GM23338 (cell line): ENCODE results near the gene FOXB2. TPM values are rescaled to one million over a fixed set of nuclear protein-coding genes. Genes with fewer than 3 reads are reported as not detected.

ENCODE experiments used
- ATAC-seq: fragments of 200-7000 bp; cut with Tn5 transposase; 3 replicates; pipeline ENCODE4 v1.9.1; 2020
- DNase-seq: peaks from one replicate; pipeline ENCODE4 v3.0.0-alpha.2; 2015; ENCODE audit warnings: low spot score
- H2AFZ ChIP-seq: fragments of 200-600 bp; sonication (generic); 2 replicates; pipeline ENCODE4 v1.8.0; 2016; ENCODE audit warnings: antibody characterized with exemption, mild to moderate bottlenecking, moderate library complexity
- H3F3A ChIP-seq: fragments of 200-600 bp; sonication (generic); replicated peaks from 2 replicates; pipeline ENCODE4 v1.8.0; 2017; ENCODE audit warnings: antibody characterized with exemption, mixed run types, low read depth
- H3K27ac ChIP-seq: fragments of 200-600 bp; sonication (generic); 2 replicates; pipeline ENCODE4 v1.6.1; 2016; ENCODE audit warnings: low read depth
- H3K27me3 ChIP-seq: fragments of 200-600 bp; sonication (generic); 2 replicates; pipeline ENCODE4 v1.8.0; 2016; ENCODE audit warnings: mild to moderate bottlenecking, mixed run types, moderate library complexity; ENCODE audit not compliant: insufficient read depth
- H3K36me3 ChIP-seq: fragments of 200-600 bp; sonication (generic); 2 replicates; pipeline ENCODE4 v1.8.0; 2016; ENCODE audit warnings: mild to moderate bottlenecking; ENCODE audit not compliant: insufficient read depth
- H3K4me1 ChIP-seq: fragments of 200-600 bp; sonication (generic); 2 replicates; pipeline ENCODE4 v1.8.0; 2016; ENCODE audit warnings: mild to moderate bottlenecking, moderate library complexity; ENCODE audit not compliant: insufficient read depth
- H3K4me2 ChIP-seq: fragments of 200-600 bp; sonication (generic); 2 replicates; pipeline ENCODE4 v1.7.1; 2017; ENCODE audit warnings: mixed run types
- H3K4me3 ChIP-seq: fragments of 200-600 bp; sonication (generic); 2 replicates; pipeline ENCODE4 v1.6.1; 2016; ENCODE audit warnings: mixed run types
- H3K79me2 ChIP-seq: fragments of 200-600 bp; sonication (generic); replicated peaks from 2 replicates; pipeline ENCODE4 v1.8.0; 2017; ENCODE audit warnings: mild to moderate bottlenecking; ENCODE audit not compliant: insufficient read depth
- H3K9me2 ChIP-seq: fragments of 200-600 bp; sonication (generic); 2 replicates; pipeline ENCODE4 v1.8.0; 2017; ENCODE audit not compliant: insufficient read depth
- H4K20me1 ChIP-seq: fragments of 200-600 bp; sonication (generic); replicated peaks from 2 replicates; pipeline ENCODE4 v1.8.0; 2017; ENCODE audit warnings: mild to moderate bottlenecking; ENCODE audit not compliant: insufficient read depth
- H3K27ac Mint-ChIP-seq: 2 replicates; pipeline ENCODE4 v1.8.0; 2020; ENCODE audit warnings: inconsistent platforms, mild to moderate bottlenecking, moderate library complexity, mixed read lengths
- H3K27me3 Mint-ChIP-seq: 3 replicates; pipeline ENCODE4 v1.8.0; 2022; ENCODE audit warnings: low read depth, mild to moderate bottlenecking, moderate library complexity, mixed read lengths, inconsistent platforms; ENCODE audit not compliant: insufficient read depth, poor library complexity
- H3K36me3 Mint-ChIP-seq: 3 replicates; pipeline ENCODE4 v1.8.0; 2021; ENCODE audit warnings: low read depth, mild to moderate bottlenecking, inconsistent platforms, moderate library complexity, mixed read lengths
- H3K4me1 Mint-ChIP-seq: 3 replicates; pipeline ENCODE4 v1.8.0; 2020; ENCODE audit warnings: mild to moderate bottlenecking, inconsistent platforms, mixed read lengths
- H3K4me3 Mint-ChIP-seq: 3 replicates; pipeline ENCODE4 v1.8.0; 2021; ENCODE audit warnings: moderate library complexity, mild to moderate bottlenecking, inconsistent platforms, mixed read lengths
- H3K9me3 Mint-ChIP-seq: 3 replicates; pipeline ENCODE4 v1.8.0; 2020; ENCODE audit warnings: moderate library complexity, mild to moderate bottlenecking, inconsistent platforms, mixed read lengths
- CREB1 ChIP-seq: fragments of 250-450 bp; sonication (Bioruptor Pico); IDR thresholded peaks from 2 replicates; pipeline ENCODE4 v1.5.0; 2020; ENCODE audit warnings: low read depth, mild to moderate bottlenecking, moderate library complexity
- ETS1 ChIP-seq: IDR thresholded peaks from 2 replicates; pipeline ENCODE4 v1.6.1; 2016; ENCODE audit warnings: antibody characterized with exemption
- EZH2 ChIP-seq: fragments of 200-600 bp; sonication (generic); IDR thresholded peaks from one replicate; pipeline ENCODE4 v1.8.0; 2017; ENCODE audit warnings: antibody characterized with exemption, mild to moderate bottlenecking, low read depth; ENCODE audit not compliant: unreplicated experiment
- EZH2phosphoT487 ChIP-seq: fragments of 200-600 bp; sonication (generic); IDR thresholded peaks from one replicate; pipeline ENCODE4 v1.8.1; 2018; ENCODE audit warnings: antibody characterized with exemption; ENCODE audit not compliant: unreplicated experiment
- JUNB ChIP-seq: IDR thresholded peaks from one replicate; pipeline ENCODE4 v1.6.1; 2016; ENCODE audit warnings: antibody characterized with exemption; ENCODE audit not compliant: unreplicated experiment
- NANOG ChIP-seq: IDR thresholded peaks from 2 replicates; pipeline ENCODE4 v1.6.1; 2016; ENCODE audit warnings: antibody characterized with exemption, borderline replicate concordance
- POLR2AphosphoS5 ChIP-seq: IDR thresholded peaks from 2 replicates; pipeline ENCODE4 v1.6.1; 2016; ENCODE audit warnings: antibody characterized with exemption, low read depth
- STAT1 ChIP-seq: IDR thresholded peaks from one replicate; pipeline ENCODE4 v1.6.1; 2016; ENCODE audit warnings: antibody characterized with exemption; ENCODE audit not compliant: unreplicated experiment
- ZNF114 ChIP-seq: fragments of 250-450 bp; sonication (Bioruptor Pico); IDR thresholded peaks from 2 replicates; pipeline ENCODE4 v1.5.0; 2020; ENCODE audit warnings: mild to moderate bottlenecking, moderate library complexity
- ZNF331 ChIP-seq: fragments of 250-450 bp; sonication (Bioruptor Pico); IDR thresholded peaks from 2 replicates; pipeline ENCODE4 v1.5.0; 2020; ENCODE audit warnings: low read depth, mild to moderate bottlenecking, moderate library complexity
- ZNF462 ChIP-seq: fragments of 250-450 bp; sonication (Bioruptor Pico); IDR thresholded peaks from 2 replicates; pipeline ENCODE4 v1.5.0; 2020; ENCODE audit warnings: mild to moderate bottlenecking, moderate library complexity
- polyA plus RNA-seq: library from polyadenylated mRNA; unstranded; fragments of >200 nt; fragmentation: Nextera tagmentation; extraction: Ambion mirVana; gene quantifications from 2 replicates; pipeline ENCODE4 v1.2.1, GENCODE V29; 2016
- total RNA-seq: library from RNA; depleted of rRNA; stranded (reverse); fragments of >200 nt; shearing (Covaris generic); gene quantifications from 2 replicates; pipeline ENCODE4 v1.2.3, GENCODE V29; 2014
- TF ChIP-seq, protein P1 (sequence below), 2 experiments: fragments of 200-600 bp in 1 of 2; sonication (generic) in 1 of 2; conservative IDR thresholded peaks; 2 replicates each; pipeline versions ENCODE4 v1.5.1 to v1.6.1; 2016 to 2017; ENCODE audit warnings: antibody characterized with exemption in 2 of 2, low read depth in 2 of 2, mild to moderate bottlenecking in 2 of 2, moderate library complexity in 1 of 2
- TF ChIP-seq, protein P2 (sequence below): IDR thresholded peaks from one replicate; pipeline ENCODE4 v1.6.1; 2018; ENCODE audit warnings: antibody characterized with exemption; ENCODE audit not compliant: unreplicated experiment

Gene FOXB2
- total and polyA plus RNA-seq, 2 experiments from 2014 or later = not detected

GRCh38 chr9:76999261-76999660 lies 20.2 kb upstream of the FOXB2 start:
- H3K4me3 Mint-ChIP-seq = no peak overlapping the region
- peaks cover 3% of the 10 kb centered on the region for H3K27me3 Mint-ChIP-seq

More at GRCh38 chr9:76999261-76999660, 20.2 kb upstream of the FOXB2 start:
- H3K9me2 ChIP-seq = no peaks in the 10 kb centered on the region
- TF ChIP-seq NANOG (no peak), CREB1 (CRISPR knock-in tag) (no peak), ETS1 (no peak), POLR2AphosphoS5 (no peak), ZNF331 (CRISPR knock-in tag) (no peak), EZH2 (no peak), ZNF462 (CRISPR knock-in tag) (no peak), EZH2phosphoT487 (no peak), JUNB (no peak), STAT1 (no peak), ZNF114 (CRISPR knock-in tag) (no peak)
- TF ChIP-seq, protein P1, sequence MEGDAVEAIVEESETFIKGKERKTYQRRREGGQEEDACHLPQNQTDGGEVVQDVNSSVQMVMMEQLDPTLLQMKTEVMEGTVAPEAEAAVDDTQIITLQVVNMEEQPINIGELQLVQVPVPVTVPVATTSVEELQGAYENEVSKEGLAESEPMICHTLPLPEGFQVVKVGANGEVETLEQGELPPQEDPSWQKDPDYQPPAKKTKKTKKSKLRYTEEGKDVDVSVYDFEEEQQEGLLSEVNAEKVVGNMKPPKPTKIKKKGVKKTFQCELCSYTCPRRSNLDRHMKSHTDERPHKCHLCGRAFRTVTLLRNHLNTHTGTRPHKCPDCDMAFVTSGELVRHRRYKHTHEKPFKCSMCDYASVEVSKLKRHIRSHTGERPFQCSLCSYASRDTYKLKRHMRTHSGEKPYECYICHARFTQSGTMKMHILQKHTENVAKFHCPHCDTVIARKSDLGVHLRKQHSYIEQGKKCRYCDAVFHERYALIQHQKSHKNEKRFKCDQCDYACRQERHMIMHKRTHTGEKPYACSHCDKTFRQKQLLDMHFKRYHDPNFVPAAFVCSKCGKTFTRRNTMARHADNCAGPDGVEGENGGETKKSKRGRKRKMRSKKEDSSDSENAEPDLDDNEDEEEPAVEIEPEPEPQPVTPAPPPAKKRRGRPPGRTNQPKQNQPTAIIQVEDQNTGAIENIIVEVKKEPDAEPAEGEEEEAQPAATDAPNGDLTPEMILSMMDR (conservative IDR thresholded peaks at IDR 0.05; ENCODE audit: low read depth in 2 of 2) = no peak
- TF ChIP-seq, protein P2, sequence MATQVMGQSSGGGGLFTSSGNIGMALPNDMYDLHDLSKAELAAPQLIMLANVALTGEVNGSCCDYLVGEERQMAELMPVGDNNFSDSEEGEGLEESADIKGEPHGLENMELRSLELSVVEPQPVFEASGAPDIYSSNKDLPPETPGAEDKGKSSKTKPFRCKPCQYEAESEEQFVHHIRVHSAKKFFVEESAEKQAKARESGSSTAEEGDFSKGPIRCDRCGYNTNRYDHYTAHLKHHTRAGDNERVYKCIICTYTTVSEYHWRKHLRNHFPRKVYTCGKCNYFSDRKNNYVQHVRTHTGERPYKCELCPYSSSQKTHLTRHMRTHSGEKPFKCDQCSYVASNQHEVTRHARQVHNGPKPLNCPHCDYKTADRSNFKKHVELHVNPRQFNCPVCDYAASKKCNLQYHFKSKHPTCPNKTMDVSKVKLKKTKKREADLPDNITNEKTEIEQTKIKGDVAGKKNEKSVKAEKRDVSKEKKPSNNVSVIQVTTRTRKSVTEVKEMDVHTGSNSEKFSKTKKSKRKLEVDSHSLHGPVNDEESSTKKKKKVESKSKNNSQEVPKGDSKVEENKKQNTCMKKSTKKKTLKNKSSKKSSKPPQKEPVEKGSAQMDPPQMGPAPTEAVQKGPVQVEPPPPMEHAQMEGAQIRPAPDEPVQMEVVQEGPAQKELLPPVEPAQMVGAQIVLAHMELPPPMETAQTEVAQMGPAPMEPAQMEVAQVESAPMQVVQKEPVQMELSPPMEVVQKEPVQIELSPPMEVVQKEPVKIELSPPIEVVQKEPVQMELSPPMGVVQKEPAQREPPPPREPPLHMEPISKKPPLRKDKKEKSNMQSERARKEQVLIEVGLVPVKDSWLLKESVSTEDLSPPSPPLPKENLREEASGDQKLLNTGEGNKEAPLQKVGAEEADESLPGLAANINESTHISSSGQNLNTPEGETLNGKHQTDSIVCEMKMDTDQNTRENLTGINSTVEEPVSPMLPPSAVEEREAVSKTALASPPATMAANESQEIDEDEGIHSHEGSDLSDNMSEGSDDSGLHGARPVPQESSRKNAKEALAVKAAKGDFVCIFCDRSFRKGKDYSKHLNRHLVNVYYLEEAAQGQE = no peak
- no peaks in the 10 kb centered on the region for H3K4me1 ChIP-seq
- H3K4me2 ChIP-seq = no peak overlapping the region
- H3K27me3 ChIP-seq = no peaks in the 10 kb centered on the region
- H3K27ac ChIP-seq = no peak overlapping the region
- Mint-ChIP-seq H3K9me3 (no peaks in the 10 kb centered on the region), H3K36me3 (no peaks in the 10 kb centered on the region), H3K27ac (no peak overlapping the region), H3K4me1 (peaks cover 2% of the 10 kb centered on the region; the same call in 1 of the 3 replicates)
- H4K20me1 ChIP-seq = no peaks in the 10 kb centered on the region
- no peaks in the 10 kb centered on the region for H3K79me2 ChIP-seq
- ATAC-seq (no peak), DNase-seq (no peak)
- no peaks in the 10 kb centered on the region for H3K36me3 ChIP-seq
- H3K4me3 ChIP-seq = no peak overlapping the region
- no peaks in the 10 kb centered on the region for H3F3A ChIP-seq
- H2AFZ ChIP-seq = no peak overlapping the region
